ENCODE data around the gene TMTC4. TPM values are rescaled to one million over a fixed set of nuclear protein-coding genes. Genes with fewer than 3 reads are reported as not detected.
"Not testable (repeated sequence)": the region's sequence is repeated elsewhere in the genome, so short reads cannot be mapped to it uniquely, and the experiment has no call there.

TMTC4 gene
- total RNA-seq = 19.1 TPM

- DNase-seq (ENCODE audit: low spot score) (no peak), ATAC-seq (no peak)
- intact Hi-C loops (cut with DNase I) = no loop called here
Observed at GRCh38 chr13:100674572-100674871, at the start of gene TMTC4. TMTC4 (minus strand) TSS chr13:100674795; CDS start chr13:100670362, 4,433 bp downstream.

GRCh38 chr13:100722517-100722916, 47.9 kb upstream of the TMTC4 start:
- no peak for DNase-seq (ENCODE audit: low spot score)
- no peak for ATAC-seq
- intact Hi-C loops (cut with DNase I) = no loop called here

- DNase-seq (ENCODE audit: low spot score) = peak; percentile 66
- intact Hi-C loops (cut with DNase I) = no loop called here
- no peak for ATAC-seq
Observed at GRCh38 chr13:100721885-100722512, 47.4 kb upstream of the TMTC4 start.

- no peak for ATAC-seq
- DNase-seq (ENCODE audit: low spot score) = no peak
- intact Hi-C loops (cut with DNase I) = no loop called here
Observed at GRCh38 chr13:100715604-100716003, 41.0 kb upstream of the TMTC4 start.

- no peak for ATAC-seq
- intact Hi-C loops (cut with DNase I) = no loop called here
- DNase-seq (ENCODE audit: low spot score) = no peak
Observed at GRCh38 chr13:100714478-100714877, 39.9 kb upstream of the TMTC4 start.

- no peak for DNase-seq (ENCODE audit: low spot score)
- ATAC-seq = no peak
- intact Hi-C loops (cut with DNase I) = no loop called here
Observed at GRCh38 chr13:100710176-100710575, 35.6 kb upstream of the TMTC4 start.

- DNase-seq (ENCODE audit: low spot score) (no peak), ATAC-seq (no peak)
- intact Hi-C loops (cut with DNase I) = no loop called here
Observed at GRCh38 chr13:100707818-100708740, 33.5 kb upstream of the TMTC4 start.

GRCh38 chr13:100698331-100698730, 23.7 kb upstream of the TMTC4 start:
- DNase-seq (ENCODE audit: low spot score); ATAC-seq; intact Hi-C loops (cut with DNase I): not testable (repeated sequence)

- no peak for DNase-seq (ENCODE audit: low spot score)
- intact Hi-C loops (cut with DNase I) = no loop called here
- no peak for ATAC-seq
Observed at GRCh38 chr13:100695509-100695773, 20.8 kb upstream of the TMTC4 start.

- ATAC-seq (no peak), DNase-seq (ENCODE audit: low spot score) (no peak)
- intact Hi-C loops (cut with DNase I) = no loop called here
Observed at GRCh38 chr13:100694722-100695508, 20.3 kb upstream of the TMTC4 start.

- ATAC-seq (no peak), DNase-seq (ENCODE audit: low spot score) (no peak)
- intact Hi-C loops (cut with DNase I) = no loop called here
Observed at GRCh38 chr13:100689191-100689590, 14.6 kb upstream of the TMTC4 start.

GRCh38 chr13:100680131-100680530, 5.5 kb upstream of the TMTC4 start:
- ATAC-seq (no peak), DNase-seq (ENCODE audit: low spot score) (no peak)
- intact Hi-C loops (cut with DNase I) = no loop called here

GRCh38 chr13:100677128-100677527, 2.5 kb upstream of the TMTC4 start:
- ATAC-seq; DNase-seq (ENCODE audit: low spot score): not testable (repeated sequence)

GRCh38 chr13:100675661-100676129, 1.1 kb upstream of the TMTC4 start:
- intact Hi-C loops (cut with DNase I) = no loop called here
- DNase-seq (ENCODE audit: low spot score) = no peak
- ATAC-seq = peak; percentile 1

More at GRCh38 chr13:100677128-100677527, 2.5 kb upstream of the TMTC4 start:
- intact Hi-C loops (cut with DNase I) = not testable (repeated sequence)

- DNase-seq (ENCODE audit: low spot score) (peak; percentile 100), ATAC-seq (peak; percentile 99)
- intact Hi-C loops (cut with DNase I) = no loop called here
Observed at GRCh38 chr13:100674872-100675660, 471 bp upstream of the TMTC4 start.

GRCh38 chr13:100673713-100674571, 653 bp downstream of the TMTC4 start:
- no peak for DNase-seq (ENCODE audit: low spot score)
- peak; percentile 8 for ATAC-seq
- intact Hi-C loops (cut with DNase I) = no loop called here

- no peak for DNase-seq (ENCODE audit: low spot score)
Observed at GRCh38 chr13:100673376-100673712, 1.3 kb downstream of the TMTC4 start.

More at GRCh38 chr13:100673376-100673712, 1.3 kb downstream of the TMTC4 start:
- intact Hi-C loops (cut with DNase I) = no loop called here
- no peak for ATAC-seq

All from sciatic nerve (tissue), 2 donors.